ENCODE data around the gene AK8.

GRCh38 chr9:132882616-132883015, 4.5 kb upstream of the AK8 start:
- TF ChIP-seq FOXM1 (IDR thresholded peaks at IDR 0.05; ENCODE audit: borderline replicate concordance) (no peak), BHLHE40 (IDR thresholded peaks at IDR 0.05; ENCODE audit: borderline replicate concordance) (no peak), ARNT (IDR thresholded peaks at IDR 0.05) (no peak), SUZ12 (IDR thresholded peaks at IDR 0.05) (no peak), TARDBP (IDR thresholded peaks at IDR 0.05) (no peak), NFRKB (IDR thresholded peaks at IDR 0.05) (no peak), SP1 (IDR thresholded peaks at IDR 0.05) (no peak), FOXK2 (IDR thresholded peaks at IDR 0.05) (no peak), L3MBTL2 (conservative IDR thresholded peaks at IDR 0.05) (no peak)
